ENCODE results near the gene CLCF1. TPM values are rescaled to one million over a fixed set of nuclear protein-coding genes. Genes with fewer than 3 reads are reported as not detected.
A peak's percentile ranks its signal among the peaks of the same experiment; 100 is the strongest.

The CLCF1 gene
- total RNA-seq, 2 experiments from 2014 or later, result 0.09 to 0.27 TPM

GRCh38 chr11:67366961-67367760, 6.2 kb downstream of the CLCF1 start:
- no peaks in the 10 kb centered on the region for H3K9me3 Mint-ChIP-seq (ENCODE audit: low read depth)
- DNase-seq (no peak), ATAC-seq (no peak)
- no peaks in the 10 kb centered on the region for H3K36me3 Mint-ChIP-seq (ENCODE audit: low read depth)
- H3K4me1 Mint-ChIP-seq, result peaks cover 47% of the 10 kb centered on the region
- H3K27me3 Mint-ChIP-seq, result peaks cover 20% of the 10 kb centered on the region
- POLR2A ChIA-PET, result interaction anchor here (0.6 kb wide), 1 partner anchor 37 kb away, joined by 5 read pairs; no protein-coding TSS in a partner anchor
- CTCF ChIA-PET, result interaction anchor here (1.4 to 7.9 kb wide), 3 partner anchors 15 to 21 kb away, joined by 3 to 59 read pairs (median 5); partner anchors contain the start of gene POLD4
- intact Hi-C loops (cut with DNase I, micrococcal nuclease), result no loop called here
- no peak overlapping the region for H3K4me3 Mint-ChIP-seq
- no peak overlapping the region for H3K27ac Mint-ChIP-seq

GRCh38 chr11:67366546-67366945, 6.9 kb downstream of the CLCF1 start:
- Mint-ChIP-seq H3K27me3 (peaks cover 16% of the 10 kb centered on the region), H3K4me1 (peaks cover 43% of the 10 kb centered on the region), H3K9me3 (ENCODE audit: low read depth) (no peaks in the 10 kb centered on the region), H3K36me3 (ENCODE audit: low read depth) (no peaks in the 10 kb centered on the region), H3K4me3 (no peak overlapping the region), H3K27ac (no peak overlapping the region)
- ChIA-PET POLR2A (no interaction called here), CTCF (interaction anchor here (1.2 to 7.9 kb wide), 3 partner anchors 10 to 16 kb away, joined by 3 to 59 read pairs (median 5); partner anchors contain the start of gene POLD4)
- intact Hi-C loops (cut with DNase I, micrococcal nuclease), result no loop called here
- ATAC-seq (no peak), DNase-seq (no peak)

GRCh38 chr11:67365736-67366444, 7.5 kb downstream of the CLCF1 start:
- Mint-ChIP-seq H3K9me3 (ENCODE audit: low read depth) (no peaks in the 10 kb centered on the region), H3K27me3 (peaks cover 10% of the 10 kb centered on the region), H3K4me1 (peaks cover 38% of the 10 kb centered on the region), H3K27ac (no peak overlapping the region), H3K4me3 (no peak overlapping the region), H3K36me3 (ENCODE audit: low read depth) (no peaks in the 10 kb centered on the region)
- no peak for DNase-seq
- CTCF ChIA-PET, result interaction anchor here (0.6 to 7.9 kb wide), 5 partner anchors 10 to 21 kb away, joined by 3 to 59 read pairs (median 5); partner anchors contain the start of gene POLD4
- POLR2A ChIA-PET, result no interaction called here
- ATAC-seq, result no peak
- intact Hi-C loops (cut with DNase I, micrococcal nuclease), result no loop called here

GRCh38 chr11:67364783-67365722, 8.3 kb downstream of the CLCF1 start:
- Mint-ChIP-seq H3K4me3 (no peak overlapping the region), H3K27ac (no peak overlapping the region), H3K36me3 (ENCODE audit: low read depth) (no peaks in the 10 kb centered on the region), H3K9me3 (ENCODE audit: low read depth) (no peaks in the 10 kb centered on the region), H3K4me1 (peaks cover 33% of the 10 kb centered on the region), H3K27me3 (peaks cover 6% of the 10 kb centered on the region)
- DNase-seq, result no peak
- ATAC-seq, result no peak
- ChIA-PET CTCF (interaction anchor here (0.6 to 7.9 kb wide), 5 partner anchors 9 to 283 kb away, joined by 3 to 59 read pairs (median 5); partner anchors contain the start of gene POLD4), POLR2A (no interaction called here)
- intact Hi-C loops (cut with DNase I, micrococcal nuclease), result no loop called here

- intact Hi-C loops (cut with DNase I, micrococcal nuclease), result no loop called here
- DNase-seq (no peak), ATAC-seq (no peak)
- POLR2A ChIA-PET, result no interaction called here
- Mint-ChIP-seq H3K27me3 (peaks cover 4% of the 10 kb centered on the region), H3K36me3 (ENCODE audit: low read depth) (no peaks in the 10 kb centered on the region), H3K4me3 (no peak overlapping the region), H3K9me3 (ENCODE audit: low read depth) (no peaks in the 10 kb centered on the region), H3K27ac (no peak overlapping the region), H3K4me1 (peaks cover 30% of the 10 kb centered on the region)
- CTCF ChIA-PET, result interaction anchor here (1.3 to 7.9 kb wide), 3 partner anchors 12 to 18 kb away, joined by 6 to 59 read pairs (median 29); partner anchors contain the start of gene POLD4
Observed at GRCh38 chr11:67364169-67364568, 9.2 kb downstream of the CLCF1 start.

- DNase-seq (no peak), ATAC-seq (no peak)
- ChIA-PET CTCF (interaction anchor here (0.7 to 12.6 kb wide), 7 partner anchors 10 to 365 kb away, joined by 3 to 445 read pairs (median 4); partner anchors contain the start of genes CLCF1 and RAD9A), POLR2A (no interaction called here)
- no peak overlapping the region for H3K4me3 Mint-ChIP-seq
- no peaks in the 10 kb centered on the region for H3K36me3 Mint-ChIP-seq (ENCODE audit: low read depth)
- peaks cover 22% of the 10 kb centered on the region for H3K4me1 Mint-ChIP-seq
- H3K27me3 Mint-ChIP-seq, result no peaks in the 10 kb centered on the region
- intact Hi-C loops (cut with DNase I, micrococcal nuclease), result loop anchor here (1.0 to 10.0 kb wide), 2 partner anchors 24 to 367 kb away; no protein-coding TSS in a partner anchor
- H3K27ac Mint-ChIP-seq, result no peak overlapping the region
- no peaks in the 10 kb centered on the region for H3K9me3 Mint-ChIP-seq (ENCODE audit: low read depth)
Observed at GRCh38 chr11:67357831-67358670, 15.3 kb downstream of the CLCF1 start.

GRCh38 chr11:67356864-67357561, 16.4 kb downstream of the CLCF1 start:
- Mint-ChIP-seq H3K27ac (peak overlapping the region; percentile 79), H3K36me3 (ENCODE audit: low read depth) (no peaks in the 10 kb centered on the region), H3K27me3 (no peaks in the 10 kb centered on the region), H3K4me3 (peak overlapping the region; percentile 30), H3K4me1 (peaks cover 27% of the 10 kb centered on the region), H3K9me3 (ENCODE audit: low read depth) (no peaks in the 10 kb centered on the region)
- DNase-seq (peak; percentile 81), ATAC-seq (peak; percentile 9)
- intact Hi-C loops (cut with DNase I, micrococcal nuclease), result loop anchor here (1.0 to 10.0 kb wide), 2 partner anchors 25 to 368 kb away; no protein-coding TSS in a partner anchor
- ChIA-PET CTCF (interaction anchor here (0.9 to 12.6 kb wide), 14 partner anchors 9 to 258 kb away, joined by 3 to 445 read pairs (median 4); partner anchors contain the start of genes AIP, CLCF1, PITPNM1 and RAD9A), POLR2A (no interaction called here)

GRCh38 chr11:67356387-67356863, 17.0 kb downstream of the CLCF1 start:
- ChIA-PET CTCF (interaction anchor here (0.6 to 12.6 kb wide), 15 partner anchors 9 to 912 kb away, joined by 3 to 445 read pairs (median 4); partner anchors contain the start of genes AIP, CLCF1, PITPNM1 and RAD9A), POLR2A (no interaction called here)
- intact Hi-C loops (cut with DNase I, micrococcal nuclease), result loop anchor here in 1 of 2 experiments (10.0 kb wide), 1 partner anchor 368 kb away; no protein-coding TSS in a partner anchor
- DNase-seq (no peak), ATAC-seq (no peak)
- Mint-ChIP-seq H3K4me3 (peak overlapping the region; percentile 30), H3K9me3 (ENCODE audit: low read depth) (no peaks in the 10 kb centered on the region), H3K36me3 (ENCODE audit: low read depth) (no peaks in the 10 kb centered on the region), H3K27me3 (no peaks in the 10 kb centered on the region), H3K27ac (peak overlapping the region; percentile 79), H3K4me1 (peaks cover 31% of the 10 kb centered on the region)

GRCh38 chr11:67355794-67356386, 17.5 kb downstream of the CLCF1 start:
- ChIA-PET POLR2A (no interaction called here), CTCF (interaction anchor here (0.6 to 12.6 kb wide), 11 partner anchors 10 to 912 kb away, joined by 3 to 445 read pairs (median 4); partner anchors contain the start of genes AIP, CLCF1, PITPNM1 and RAD9A)
- Mint-ChIP-seq H3K4me3 (no peak overlapping the region), H3K36me3 (ENCODE audit: low read depth) (no peaks in the 10 kb centered on the region), H3K27ac (no peak overlapping the region), H3K27me3 (no peaks in the 10 kb centered on the region), H3K4me1 (peaks cover 37% of the 10 kb centered on the region), H3K9me3 (ENCODE audit: low read depth) (no peaks in the 10 kb centered on the region)
- no peak for ATAC-seq
- DNase-seq, result no peak
- intact Hi-C loops (cut with DNase I, micrococcal nuclease), result loop anchor here in 1 of 2 experiments (10.0 kb wide), 1 partner anchor 369 kb away; no protein-coding TSS in a partner anchor

All from activated CD4-positive, alpha-beta T cell treated with anti-CD3 and anti-CD28 coated beads for 36 hours (primary cell).